GM12891 (cell line): ENCODE data around the gene PFDN2.
A peak's percentile ranks its signal among the peaks of the same experiment; 100 is the strongest.

ENCODE experiments used
- DNase-seq: peaks from one replicate; pipeline ENCODE4 v3.0.0; 2011; ENCODE audit warnings: low spot score; ENCODE audit not compliant: insufficient read length
- FAIRE-seq: peaks from 2 replicates; lab custom pipeline; 2011; peaks lifted over from hg19 to GRCh38; lab: Jason Lieb, UNC
- PAX5 ChIP-seq: IDR thresholded peaks from 2 replicates; pipeline ENCODE4 v1.6.1; 2011; ENCODE audit warnings: low read length, moderate library complexity, mild to moderate bottlenecking; ENCODE audit not compliant: insufficient read depth, severe bottlenecking
- POLR2A ChIP-seq: IDR thresholded peaks from 2 replicates; pipeline ENCODE4 v1.6.1; 2011; ENCODE audit warnings: low read depth, low read length, control low read depth
- POLR2AphosphoS5 ChIP-seq: IDR thresholded peaks from 2 replicates; pipeline ENCODE4 v1.6.1; 2011; ENCODE audit warnings: low read depth, low read length, control low read depth
- POU2F2 ChIP-seq: IDR thresholded peaks from 2 replicates; pipeline ENCODE4 v1.6.1; 2011; ENCODE audit warnings: low read depth, mild to moderate bottlenecking, control low read depth, low read length, moderate library complexity
- SPI1 ChIP-seq: IDR thresholded peaks from 2 replicates; pipeline ENCODE4 v1.6.1; 2011; ENCODE audit warnings: low read depth, low read length, control low read depth
- TAF1 ChIP-seq: IDR thresholded peaks from 2 replicates; pipeline ENCODE4 v1.6.1; 2011; ENCODE audit warnings: low read depth, low read length, control low read depth

The PFDN2 gene

DNA sequence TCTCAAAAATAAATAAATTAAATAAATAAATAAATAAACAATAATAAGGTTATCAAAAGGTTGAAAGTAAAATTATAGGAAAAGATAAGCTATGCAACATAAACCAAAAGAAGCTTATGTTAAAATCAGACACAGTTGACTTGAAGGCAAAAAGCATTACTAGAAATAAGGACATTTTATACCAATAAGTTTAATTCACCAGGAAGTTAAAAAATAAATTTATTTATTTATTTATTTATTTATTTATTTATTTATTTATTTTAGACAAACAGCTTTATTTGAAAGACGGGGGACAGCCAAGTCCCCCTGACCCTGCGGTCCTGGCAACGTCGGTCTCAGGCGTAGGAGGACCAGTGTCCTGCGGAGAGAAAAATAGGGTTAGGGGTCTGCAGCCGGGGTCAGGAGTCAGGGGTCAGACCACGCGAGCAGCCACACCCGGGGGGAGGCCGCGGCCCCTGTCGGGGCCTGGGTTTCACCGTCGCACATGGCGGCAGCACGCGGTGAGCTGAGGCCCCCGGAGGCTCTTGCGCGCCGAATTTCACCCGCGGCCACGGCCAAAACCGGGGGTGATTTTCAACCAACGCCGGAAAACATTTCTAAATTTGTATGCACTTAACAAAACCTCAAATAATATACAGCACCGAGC is 23.0 kb upstream of the PFDN2 start:
- no peak for FAIRE-seq
- TF ChIP-seq POU2F2 (no peak), POLR2A (no peak), TAF1 (no peak), SPI1 (no peak), POLR2AphosphoS5 (no peak), PAX5 (no peak)
- no peak for DNase-seq

DNA sequence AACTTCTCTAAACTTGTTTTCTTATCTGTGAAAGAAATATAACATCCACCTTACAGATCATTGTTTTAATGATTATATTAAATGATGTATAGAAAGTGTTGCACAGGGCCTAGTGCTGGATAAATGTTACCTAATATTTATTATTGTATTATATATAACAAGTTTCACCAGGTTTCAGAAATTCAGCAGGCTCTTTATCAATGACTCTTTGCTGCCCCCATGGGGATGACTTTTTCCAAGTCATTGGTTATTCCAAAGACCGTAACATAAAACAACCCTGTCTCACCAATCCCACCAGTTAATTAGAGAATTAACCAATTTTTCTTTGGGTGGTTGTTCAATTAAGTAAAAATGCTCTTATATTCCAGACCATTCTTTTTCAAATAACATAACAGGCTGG is 21.9 kb upstream of the PFDN2 start:
- DNase-seq: no peak
- no peak for FAIRE-seq
- TF ChIP-seq POLR2AphosphoS5: no peak
- TF ChIP-seq TAF1: no peak
- no peak for TF ChIP-seq PAX5
- no peak for TF ChIP-seq POLR2A
- TF ChIP-seq SPI1: no peak
- no peak for TF ChIP-seq POU2F2

DNA sequence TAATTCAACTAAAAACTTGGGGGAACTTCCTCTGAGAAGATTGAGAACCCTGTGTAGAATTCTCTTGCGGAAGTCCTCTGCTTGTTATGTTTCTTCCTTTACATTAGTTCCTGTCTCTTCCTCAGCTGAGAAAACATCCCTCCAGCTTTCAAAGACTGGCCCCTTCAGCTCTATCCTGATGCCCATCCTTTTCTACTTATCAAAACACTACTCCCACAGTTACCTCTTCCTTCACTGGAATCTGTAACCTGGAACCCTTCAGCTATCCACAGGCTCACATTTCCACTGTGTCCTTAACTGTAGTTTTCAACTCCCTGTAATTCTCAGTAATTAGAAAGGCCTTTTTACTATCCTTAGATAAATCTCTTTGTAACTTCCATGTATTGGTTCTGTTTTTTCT is 20.6 kb upstream of the PFDN2 start:
- DNase-seq: no peak
- no peak for TF ChIP-seq POU2F2
- TF ChIP-seq PAX5: no peak
- TF ChIP-seq SPI1: no peak
- TF ChIP-seq POLR2AphosphoS5: no peak
- TF ChIP-seq TAF1: no peak
- TF ChIP-seq POLR2A: no peak
- no peak for FAIRE-seq

DNA sequence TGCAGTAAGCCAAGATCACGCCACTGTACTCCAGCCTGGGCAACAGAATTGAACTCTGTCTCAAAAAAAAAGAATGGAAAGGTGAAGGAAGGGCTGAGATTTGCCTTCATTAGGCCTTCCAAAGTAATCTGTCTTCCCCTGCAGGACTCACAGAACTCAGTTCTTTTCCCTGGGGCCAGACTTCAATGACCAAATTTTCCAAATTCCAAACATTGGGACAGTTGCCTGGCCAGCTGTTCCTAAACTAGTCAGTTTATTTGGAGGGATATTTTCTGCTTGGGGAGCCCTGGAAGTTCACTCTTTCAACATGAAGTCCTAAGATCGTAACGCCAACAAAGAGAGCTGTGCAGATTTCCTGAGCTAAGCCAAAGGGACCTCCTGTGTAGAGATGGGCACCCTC is 20.0 kb upstream of the PFDN2 start:
- FAIRE-seq (no peak), DNase-seq (no peak)
- no peak for TF ChIP-seq SPI1
- no peak for TF ChIP-seq POU2F2
- TF ChIP-seq TAF1: no peak
- no peak for TF ChIP-seq POLR2A
- no peak for TF ChIP-seq PAX5
- TF ChIP-seq POLR2AphosphoS5: no peak

DNA sequence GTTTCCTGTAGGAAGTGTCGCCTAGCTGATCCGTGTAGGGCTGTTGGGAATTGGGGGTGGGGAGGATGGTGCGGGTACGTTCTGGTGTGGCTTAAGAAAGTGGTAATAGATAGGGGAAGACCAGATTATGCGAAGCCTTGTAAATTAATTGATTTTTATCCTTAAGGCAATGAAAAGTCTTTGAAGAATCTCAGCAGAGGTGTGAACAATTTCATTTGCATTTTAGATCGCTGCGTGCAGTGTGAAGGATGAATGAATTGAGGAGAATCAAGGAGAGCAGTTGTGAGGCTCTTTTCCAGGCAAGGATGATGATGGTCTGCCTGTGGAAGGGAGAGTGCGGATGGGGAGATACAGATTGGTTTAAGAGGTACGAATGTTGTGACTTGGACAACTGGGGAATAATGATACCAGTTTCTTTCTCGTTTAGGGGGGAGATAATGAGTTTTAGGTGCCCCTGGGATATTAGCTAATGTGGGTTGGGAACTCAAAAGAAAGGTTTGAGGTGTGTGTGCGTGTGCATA is 15.4 kb upstream of the PFDN2 start:
- TF ChIP-seq SPI1 (no peak), PAX5 (no peak), POU2F2 (no peak), POLR2A (no peak), POLR2AphosphoS5 (no peak), TAF1 (0 out of 2 replicates have a peak, but pooled peaks have one; percentile 7)
- FAIRE-seq (no peak), DNase-seq (no peak)

DNA sequence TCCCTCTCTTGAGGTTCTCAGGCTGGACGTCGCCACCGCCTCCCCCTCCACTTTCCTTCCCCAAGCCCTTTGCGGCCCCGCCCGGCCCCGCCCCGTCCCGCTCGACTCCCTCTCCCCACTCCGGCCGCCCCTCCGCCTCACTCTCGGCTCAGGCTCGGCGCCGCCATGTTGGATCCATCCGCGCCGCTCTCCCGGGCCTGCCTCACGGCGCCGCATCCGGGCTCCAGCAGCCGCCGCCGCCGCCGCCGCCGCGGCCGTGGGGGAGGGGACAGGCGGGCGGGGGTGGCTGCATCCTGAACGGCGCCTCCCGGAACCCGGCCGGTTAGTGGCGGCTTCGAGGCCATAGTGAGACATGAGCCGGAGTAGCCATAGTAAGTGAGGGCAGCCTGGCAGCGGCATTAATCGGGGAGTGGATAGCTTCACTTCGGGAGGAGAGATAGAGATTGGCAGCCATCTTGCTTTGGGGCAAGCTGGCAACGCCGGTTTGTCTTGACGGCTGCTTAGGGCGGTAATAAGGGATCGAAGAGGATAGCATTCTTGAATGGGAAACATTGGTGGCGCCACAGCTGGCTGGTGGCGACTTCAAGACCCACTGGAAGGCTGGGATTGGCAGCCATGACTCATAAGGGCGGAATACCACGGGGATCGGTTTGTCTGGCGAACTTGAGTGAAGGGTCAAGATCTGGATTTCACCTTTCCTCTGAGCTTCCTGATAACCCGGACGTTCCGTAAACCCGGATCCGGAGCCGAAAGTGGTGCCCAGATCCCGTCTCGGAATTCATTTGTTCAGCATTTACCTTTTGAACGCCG is 14.8 kb upstream of the PFDN2 start, which contains the start of gene DEDD:
Gene DEDD, minus strand, starts transcription at position 258 of the 810 bp plus-strand sequence. CDS start 8,205 bp downstream, outside the sequence.
- FAIRE-seq (peak; percentile 85), DNase-seq (peak; percentile 89)
- TF ChIP-seq POLR2A (no peak), POLR2AphosphoS5 (no peak), SPI1 (no peak), TAF1 (0 out of 2 replicates have a peak, but pooled peaks have one; percentile 11), POU2F2 (no peak), PAX5 (no peak)

DNA sequence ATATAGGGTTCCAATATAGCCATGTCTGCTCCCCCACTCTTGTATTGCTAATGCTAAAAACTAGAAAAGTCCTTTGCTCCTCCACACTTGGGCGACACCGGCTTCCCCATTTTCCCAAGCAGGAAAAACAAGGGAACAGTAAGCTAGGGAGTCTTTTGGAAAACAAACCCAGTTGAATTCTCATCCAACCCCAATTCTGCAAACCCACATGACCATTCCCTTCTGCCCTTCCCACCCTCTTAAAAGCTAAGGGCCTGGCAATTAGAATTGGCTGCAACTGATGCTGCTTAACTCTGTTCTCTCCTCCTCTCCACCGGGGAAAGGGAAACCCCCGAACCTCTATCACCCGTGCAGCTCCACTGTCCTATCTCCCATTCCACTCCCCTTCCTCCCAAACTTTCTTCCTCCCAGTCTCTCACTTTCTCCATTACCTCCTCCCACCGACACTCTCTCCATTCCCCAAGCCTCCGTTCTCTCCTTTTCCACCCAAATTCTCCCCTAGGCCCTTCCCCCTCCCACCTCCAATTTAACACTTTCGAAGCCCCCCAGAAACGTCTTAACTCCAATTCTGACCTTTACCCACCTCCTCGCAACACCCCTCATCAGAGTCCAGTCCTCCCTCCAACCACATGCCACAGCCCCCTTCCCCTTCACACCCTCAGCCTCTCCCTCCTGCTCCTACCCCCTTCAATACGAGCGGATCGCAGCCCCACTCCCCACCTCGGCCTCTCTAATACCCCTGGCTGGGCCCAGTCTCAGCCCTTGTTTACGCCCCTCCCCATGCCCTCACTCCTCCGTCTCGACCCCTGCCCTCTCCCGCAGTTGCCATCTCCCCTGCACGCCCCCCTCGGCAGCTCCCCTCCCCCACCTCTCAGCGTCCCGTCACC is 13.9 kb upstream of the PFDN2 start:
- FAIRE-seq: no peak
- TF ChIP-seq POU2F2 (no peak), POLR2A (no peak), TAF1 (no peak), PAX5 (no peak), POLR2AphosphoS5 (no peak), SPI1 (no peak)
- no peak for DNase-seq

DNA sequence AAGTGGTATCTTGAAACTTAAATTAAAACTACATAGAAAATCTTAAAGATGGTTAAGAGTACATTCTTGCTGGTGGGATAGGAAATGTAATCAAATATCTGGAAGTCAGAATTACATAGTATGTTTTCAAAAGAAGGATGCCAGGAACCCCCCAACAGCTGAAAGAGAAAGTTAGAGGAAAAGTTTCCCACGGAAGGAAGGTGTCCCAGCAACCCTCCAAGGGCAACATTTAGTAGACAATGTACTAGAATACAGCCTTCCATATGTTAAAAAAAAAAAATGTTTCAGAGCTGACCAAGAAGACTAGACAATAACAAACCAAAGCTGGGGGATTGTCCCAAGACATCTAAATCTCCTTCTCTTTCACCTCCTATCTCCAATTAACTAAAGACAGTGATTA is 12.4 kb upstream of the PFDN2 start:
- DNase-seq: no peak
- TF ChIP-seq PAX5 (no peak), TAF1 (no peak), POLR2AphosphoS5 (no peak), SPI1 (no peak), POU2F2 (no peak), POLR2A (no peak)
- no peak for FAIRE-seq

DNA sequence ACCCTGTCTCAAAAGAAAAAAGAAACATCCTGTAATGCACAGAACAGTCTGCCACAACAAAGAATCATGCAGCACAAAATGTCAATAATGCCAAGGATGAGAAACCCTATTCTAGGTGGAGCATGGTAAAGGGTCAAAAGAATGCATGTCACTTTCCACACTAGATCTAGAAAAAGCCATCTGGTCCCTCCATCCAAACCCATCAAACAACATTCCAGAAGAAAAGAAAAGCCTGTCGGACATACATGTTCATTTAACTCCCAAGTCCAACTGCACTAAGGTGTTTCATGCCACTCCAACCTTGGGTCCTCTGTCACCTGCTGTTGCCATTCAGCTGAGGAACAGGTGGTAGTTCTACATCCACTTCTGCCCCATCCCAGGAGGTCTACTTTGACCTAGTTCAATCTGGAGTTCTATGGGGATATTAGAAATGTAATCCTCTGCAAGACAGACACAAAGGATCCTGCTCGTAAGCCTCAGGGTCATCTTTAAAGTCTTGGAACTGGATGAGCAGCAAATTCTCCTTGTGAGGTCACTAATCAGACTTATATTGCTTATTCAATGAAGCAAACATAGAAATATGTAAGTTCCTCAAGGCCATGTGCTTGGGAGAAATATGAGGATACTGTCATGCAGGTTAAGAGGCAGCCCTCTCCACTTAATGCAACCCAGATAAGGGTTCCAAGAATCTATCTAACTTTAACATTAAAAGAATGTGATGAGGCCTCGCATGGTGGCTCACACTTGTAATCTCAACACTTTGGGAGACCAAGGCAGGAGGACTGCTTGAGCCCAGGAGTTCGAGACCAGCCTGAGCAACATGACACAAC is 11.0 kb upstream of the PFDN2 start:
- DNase-seq: no peak
- no peak for FAIRE-seq
- TF ChIP-seq PAX5 (no peak), POLR2A (no peak), TAF1 (no peak), SPI1 (no peak), POLR2AphosphoS5 (no peak), POU2F2 (no peak)
